ENCODE results near the gene FBRSL1.

- no peak for TF ChIP-seq CTCF (IDR thresholded peaks at IDR 0.05)
- TF ChIP-seq EP300 (IDR thresholded peaks at IDR 0.05; ENCODE audit: low read depth): no peak
These were observed 51.2 kb downstream of the FBRSL1 start for GRCh38 chr12:132541200-132541599.

All from transverse colon (tissue), 3 donors.